DND-41 (cell line): ENCODE data around the gene FRMPD4.

ENCODE experiments used
- ATAC-seq: fragments of 200-7000 bp; cut with Tn5 transposase; 3 replicates; pipeline ENCODE4 v1.9.1; 2021; ENCODE audit warnings: low read depth; ENCODE audit not compliant: insufficient read depth
- DNase-seq: peaks from one replicate; pipeline ENCODE4 v3.0.0-alpha.2; 2020
- H2AFZ ChIP-seq: 2 replicates; pipeline ENCODE4 v1.6.0; 2012; ENCODE audit warnings: low read depth, low read length
- H3K27ac ChIP-seq: 2 replicates; pipeline ENCODE4 v1.5.1; 2012; ENCODE audit warnings: low read length, inconsistent platforms
- H3K27me3 ChIP-seq: fragments of 200-600 bp; sonication (generic); 2 replicates; pipeline ENCODE4 v1.6.0; 2012; ENCODE audit warnings: low read length, mild to moderate bottlenecking, inconsistent platforms; ENCODE audit not compliant: insufficient read depth, poor library complexity
- H3K36me3 ChIP-seq: 2 replicates; pipeline ENCODE4 v1.5.1; 2012; ENCODE audit warnings: low read length, inconsistent platforms; ENCODE audit not compliant: insufficient read depth
- H3K4me1 ChIP-seq: 2 replicates; pipeline ENCODE4 v1.5.1; 2012; ENCODE audit warnings: mild to moderate bottlenecking, low read length; ENCODE audit not compliant: insufficient read depth
- H3K4me2 ChIP-seq: 2 replicates; pipeline ENCODE4 v1.6.0; 2012; ENCODE audit warnings: mild to moderate bottlenecking, moderate library complexity, low read length, inconsistent platforms; ENCODE audit not compliant: insufficient read depth
- H3K4me3 ChIP-seq, 2 experiments: fragments of 200-600 bp in 1 of 2; shearing (Covaris generic) in 1 of 2; 2 replicates each; pipeline ENCODE4 v1.5.1; 2012 to 2016; ENCODE audit warnings: inconsistent platforms in 2 of 2, low read length in 2 of 2, mild to moderate bottlenecking in 2 of 2, low read depth in 1 of 2, moderate library complexity in 1 of 2
- H3K79me2 ChIP-seq: 2 replicates; pipeline ENCODE4 v1.6.0; 2012; ENCODE audit warnings: low read length, inconsistent platforms; ENCODE audit not compliant: insufficient read depth
- H3K9ac ChIP-seq: 2 replicates; pipeline ENCODE4 v1.6.0; 2012; ENCODE audit warnings: low read depth, mild to moderate bottlenecking, inconsistent platforms, low read length, moderate library complexity
- H3K9me3 ChIP-seq: 2 replicates; pipeline ENCODE4 v1.5.1; 2012; ENCODE audit warnings: low read length, moderate library complexity, mild to moderate bottlenecking, inconsistent platforms; ENCODE audit not compliant: insufficient read depth, severe bottlenecking
- H4K20me1 ChIP-seq: 2 replicates; pipeline ENCODE4 v1.6.0; 2012; ENCODE audit warnings: low read length; ENCODE audit not compliant: insufficient read depth
- EZH2 ChIP-seq: IDR thresholded peaks from 3 replicates; pipeline ENCODE4 v1.6.1; 2012; ENCODE audit warnings: borderline replicate concordance, low read depth, mild to moderate bottlenecking, moderate library complexity, low read length, inconsistent platforms; ENCODE audit not compliant: severe bottlenecking
- TF ChIP-seq, protein P1 (sequence below): IDR thresholded peaks from 2 replicates; pipeline ENCODE4 v1.5.1; 2012; ENCODE audit warnings: borderline replicate concordance, low read length, moderate library complexity, mild to moderate bottlenecking; ENCODE audit not compliant: poor library complexity, severe bottlenecking; ENCODE audit errors: extremely low read depth

The FRMPD4 gene

DNA sequence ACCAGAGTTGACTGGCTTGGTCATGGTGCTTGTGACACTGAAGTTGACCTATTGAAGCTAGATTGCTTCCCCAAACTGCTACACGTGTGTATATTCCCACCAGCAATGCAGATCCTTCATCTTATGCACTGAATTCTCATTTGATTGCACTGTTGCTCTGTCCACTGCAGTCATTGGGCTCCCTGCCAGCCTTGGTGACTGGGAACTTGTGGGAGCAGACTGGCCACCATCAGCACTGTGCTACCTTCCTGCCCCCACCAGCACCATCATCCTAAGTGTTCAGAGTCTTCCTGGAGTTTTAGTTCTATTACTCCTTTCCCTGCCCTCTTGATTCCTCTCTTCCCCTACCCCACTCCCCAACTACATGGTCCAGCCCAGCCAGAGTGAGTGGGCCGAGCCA lies 535.2 kb downstream of the FRMPD4 start:
- Histone ChIP-seq H3K27ac (no peak overlapping the region), H3K4me3 (no peak overlapping the region), H3K9ac (no peak overlapping the region), H3K27me3 (no peaks in the 10 kb centered on the region), H3K79me2 (no peaks in the 10 kb centered on the region), H3K9me3 (no peaks in the 10 kb centered on the region), H3K4me1 (no peaks in the 10 kb centered on the region), H4K20me1 (no peaks in the 10 kb centered on the region), H2AFZ (no peak overlapping the region), H3K4me2 (no peak overlapping the region), H3K36me3 (no peaks in the 10 kb centered on the region)
- no peak for ATAC-seq
- DNase-seq, result no peak
- no peak for TF ChIP-seq EZH2
- TF ChIP-seq, protein P1, sequence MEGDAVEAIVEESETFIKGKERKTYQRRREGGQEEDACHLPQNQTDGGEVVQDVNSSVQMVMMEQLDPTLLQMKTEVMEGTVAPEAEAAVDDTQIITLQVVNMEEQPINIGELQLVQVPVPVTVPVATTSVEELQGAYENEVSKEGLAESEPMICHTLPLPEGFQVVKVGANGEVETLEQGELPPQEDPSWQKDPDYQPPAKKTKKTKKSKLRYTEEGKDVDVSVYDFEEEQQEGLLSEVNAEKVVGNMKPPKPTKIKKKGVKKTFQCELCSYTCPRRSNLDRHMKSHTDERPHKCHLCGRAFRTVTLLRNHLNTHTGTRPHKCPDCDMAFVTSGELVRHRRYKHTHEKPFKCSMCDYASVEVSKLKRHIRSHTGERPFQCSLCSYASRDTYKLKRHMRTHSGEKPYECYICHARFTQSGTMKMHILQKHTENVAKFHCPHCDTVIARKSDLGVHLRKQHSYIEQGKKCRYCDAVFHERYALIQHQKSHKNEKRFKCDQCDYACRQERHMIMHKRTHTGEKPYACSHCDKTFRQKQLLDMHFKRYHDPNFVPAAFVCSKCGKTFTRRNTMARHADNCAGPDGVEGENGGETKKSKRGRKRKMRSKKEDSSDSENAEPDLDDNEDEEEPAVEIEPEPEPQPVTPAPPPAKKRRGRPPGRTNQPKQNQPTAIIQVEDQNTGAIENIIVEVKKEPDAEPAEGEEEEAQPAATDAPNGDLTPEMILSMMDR, result no peak

DNA sequence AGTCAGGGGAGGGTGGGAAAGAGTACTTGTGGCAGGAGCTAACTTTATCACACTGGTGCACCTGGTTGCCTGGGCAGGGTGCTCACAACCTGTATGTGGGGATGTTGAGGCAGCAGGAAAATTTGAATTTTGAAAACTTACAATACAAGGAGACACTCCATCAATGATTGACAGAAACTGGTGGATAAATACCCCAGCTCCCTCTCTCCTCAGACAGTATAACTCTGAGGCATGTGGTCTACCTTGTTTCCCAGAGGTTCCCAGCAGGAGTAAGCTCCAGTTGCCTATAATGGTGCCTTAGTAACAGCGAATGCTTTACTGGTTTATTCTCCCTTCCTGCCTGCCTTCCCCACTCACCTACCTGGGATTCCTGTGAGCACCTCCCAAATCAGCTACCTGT lies 541.2 kb downstream of the FRMPD4 start:
- Histone ChIP-seq H3K79me2 (no peaks in the 10 kb centered on the region), H3K4me3 (no peak overlapping the region), H4K20me1 (no peaks in the 10 kb centered on the region), H3K9me3 (no peaks in the 10 kb centered on the region), H3K9ac (no peak overlapping the region), H3K4me1 (no peaks in the 10 kb centered on the region), H3K27me3 (no peaks in the 10 kb centered on the region), H2AFZ (no peak overlapping the region), H3K4me2 (no peak overlapping the region), H3K27ac (no peak overlapping the region), H3K36me3 (no peaks in the 10 kb centered on the region)
- no peak for ATAC-seq
- no peak for TF ChIP-seq EZH2
- DNase-seq, result no peak

DNA sequence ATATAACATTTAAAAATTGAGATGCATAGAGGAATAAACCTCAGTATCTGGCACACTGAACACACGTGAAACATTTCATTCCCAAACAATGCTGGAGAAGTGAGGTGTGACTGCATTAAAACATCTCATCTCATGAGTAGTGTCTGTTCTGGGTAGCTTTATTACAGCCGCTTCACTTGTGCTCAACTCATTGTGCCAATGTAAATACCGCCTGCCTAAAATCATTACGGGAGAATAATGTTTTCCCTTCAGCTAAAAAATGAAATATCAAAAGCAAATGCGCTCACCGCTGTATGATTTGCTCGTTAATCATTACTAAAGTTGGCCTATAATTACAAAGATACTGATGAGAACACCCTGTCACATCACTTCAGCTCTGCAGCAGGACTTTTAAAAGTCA lies 542.8 kb downstream of the FRMPD4 start:
- no peak for DNase-seq
- no peak overlapping the region for H3K4me3 ChIP-seq

DNA sequence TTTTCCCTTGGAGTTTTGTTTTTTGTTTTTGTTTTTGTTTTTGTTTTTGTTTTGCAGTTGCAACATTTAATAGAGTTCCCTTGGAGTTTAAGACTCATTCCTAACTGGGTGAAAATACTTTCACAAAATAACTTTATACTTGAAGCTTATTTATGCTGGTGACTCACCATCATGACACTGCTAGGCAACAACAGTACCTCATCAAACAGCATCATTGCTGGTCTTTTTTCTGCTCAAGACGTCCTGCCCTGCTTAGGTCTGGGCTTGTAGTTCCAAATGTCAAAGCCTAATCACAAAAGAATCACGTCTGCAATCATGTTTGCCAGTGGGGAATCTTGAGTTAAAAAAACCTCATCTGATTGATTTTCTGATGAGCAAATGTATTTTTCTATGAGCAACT lies 547.3 kb downstream of the FRMPD4 start:
- no peak overlapping the region for H3K4me3 ChIP-seq
- H3K27ac ChIP-seq, result no peak overlapping the region
- H2AFZ ChIP-seq, result no peak overlapping the region
- ATAC-seq, result no peak
- no peaks in the 10 kb centered on the region for H4K20me1 ChIP-seq
- H3K27me3 ChIP-seq, result no peaks in the 10 kb centered on the region
- no peak overlapping the region for H3K9ac ChIP-seq
- no peaks in the 10 kb centered on the region for H3K9me3 ChIP-seq
- H3K4me1 ChIP-seq, result no peaks in the 10 kb centered on the region
- no peak for DNase-seq
- no peaks in the 10 kb centered on the region for H3K79me2 ChIP-seq
- no peak overlapping the region for H3K4me2 ChIP-seq
- TF ChIP-seq, protein P1, result no peak
- no peak for TF ChIP-seq EZH2
- H3K36me3 ChIP-seq, result no peaks in the 10 kb centered on the region

More for the DNA sequence above, 542.8 kb downstream of the FRMPD4 start:
- no peak overlapping the region for H3K27ac ChIP-seq
- no peaks in the 10 kb centered on the region for H3K9me3 ChIP-seq
- no peaks in the 10 kb centered on the region for H3K27me3 ChIP-seq
- no peak overlapping the region for H3K4me2 ChIP-seq
- H3K9ac ChIP-seq, result no peak overlapping the region
- TF ChIP-seq, protein P1, result no peak
- no peak for TF ChIP-seq EZH2
- H3K79me2 ChIP-seq, result no peaks in the 10 kb centered on the region
- no peaks in the 10 kb centered on the region for H4K20me1 ChIP-seq
- no peaks in the 10 kb centered on the region for H3K36me3 ChIP-seq
- H3K4me1 ChIP-seq, result no peaks in the 10 kb centered on the region
- H2AFZ ChIP-seq, result no peak overlapping the region
- no peak for ATAC-seq
